Motor neuron (in vitro differentiated cells): ENCODE data around the gene GLYATL3. TPM values are rescaled to one million over a fixed set of nuclear protein-coding genes. Genes with fewer than 3 reads are reported as not detected.

Experiments used
- ATAC-seq, 8 experiments: fragments of 200-7000 bp; cut with Tn5 transposase; replicated peaks in 6 of 8; 2 replicates each; pipeline ENCODE4 v1.8.0; 2021; ENCODE audit warnings: mild to moderate bottlenecking in 8 of 8, moderate library complexity in 8 of 8
- H3K27ac ChIP-seq, 2 donors: fragments of 250-450 bp; sonication (Bioruptor Pico); 2 replicates each; pipeline ENCODE4 v1.9.0; 2021; ENCODE audit warnings: antibody characterized with exemption in 2 of 2, mild to moderate bottlenecking in 2 of 2, moderate library complexity in 1 of 2
- H3K4me1 ChIP-seq, 2 donors: fragments of 250-450 bp; sonication (Bioruptor Pico); replicated peaks in 1 of 2; 2 replicates each; pipeline ENCODE4 v1.6.1; 2021; ENCODE audit warnings: antibody characterized with exemption in 2 of 2, mild to moderate bottlenecking in 2 of 2, moderate library complexity in 1 of 2
- H3K4me3 ChIP-seq, 5 donors: fragments of 250-450 bp; sonication (Bioruptor Pico); 2 replicates each; pipeline ENCODE4 v1.9.0; 2021; ENCODE audit warnings: antibody characterized with exemption in 5 of 5, mild to moderate bottlenecking in 5 of 5, moderate library complexity in 4 of 5
- WGBS, 10 experiments: fragments of 450-650 bp; shearing (Covaris generic); methylation state at CpG; one replicate each; pipeline ENCODE4 v1.0.0; 2022; 5-methylcytosine and 5-hydroxymethylcytosine counted together
- in situ Hi-C, 9 experiments: fragments of 400-800 bp; cut with MboI; loops; one replicate each; pipeline ENCODE4 v1.15.0; 2021; ENCODE audit warnings: low sequenced_read_pairs in 9 of 9, low pct_unique_long_range_greater_than_20kb in 2 of 9; ENCODE audit not compliant: unreplicated experiment in 9 of 9
- total RNA-seq, 8 experiments: library from RNA; unstranded; fragments of 300-600 nt; gene quantifications; 2 replicates each; pipeline versions ENCODE4 v1.2.3 to v1.2.4, GENCODE V29; 2022

Gene GLYATL3
- total RNA-seq, 8 experiments from 2014 or later: not detected

DNA sequence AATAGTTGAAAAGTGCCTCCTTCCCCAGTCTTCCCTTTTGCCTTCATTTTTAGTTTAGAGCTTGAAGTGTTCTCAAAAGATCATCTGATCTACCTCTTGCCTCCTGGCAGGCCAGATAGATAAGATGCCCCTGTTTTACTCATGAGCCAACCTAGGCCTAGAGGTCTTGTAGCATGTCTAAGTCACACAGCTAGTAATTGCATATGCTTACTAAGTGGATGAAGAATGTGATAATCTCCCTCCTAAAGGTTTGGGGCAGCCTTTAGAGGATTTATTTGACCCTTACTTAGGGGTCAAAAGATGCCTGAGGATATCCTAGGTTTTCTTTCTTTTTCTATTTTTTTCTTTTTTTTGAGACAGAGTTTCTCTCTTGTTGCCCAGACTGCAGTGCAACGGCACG is 52.9 kb downstream of the GLYATL3 start:
- Histone ChIP-seq H3K27ac (no peak overlapping the region), H3K4me3 (no peak overlapping the region), H3K4me1 (peaks cover 3 to 10% of the 10 kb centered on the region in 2 donors)
- no peak for ATAC-seq
- in situ Hi-C loops: no loop called here
- WGBS, 10 experiments: 90 to 100% (median 100%) methylated on average over 1 to 2 of the region's 2 CpGs; no CpG with 5 or more reads in 6 of the 10 experiments

DNA sequence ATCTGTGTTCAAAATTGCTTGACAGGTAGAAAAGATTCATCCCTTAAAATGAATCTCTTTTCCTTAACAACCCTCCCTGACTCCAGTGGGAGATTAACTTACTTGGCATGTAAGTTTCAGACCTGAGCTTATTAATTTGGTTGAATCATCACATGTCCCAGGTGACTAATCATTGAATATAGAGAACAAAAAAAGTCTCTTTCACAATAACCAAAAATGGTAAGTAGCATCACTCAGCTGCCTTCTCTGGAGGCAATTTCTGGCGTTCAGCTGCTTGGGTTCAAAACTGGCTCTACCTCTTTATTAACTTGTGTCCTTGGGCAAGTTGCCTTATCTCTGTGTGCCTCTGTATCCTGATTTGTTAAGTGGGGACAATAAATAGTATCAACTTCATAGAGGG is 53.7 kb downstream of the GLYATL3 start:
- ATAC-seq: no peak
- 25 to 100% (median 80%) methylated on average over 1 of the region's 1 CpG; no CpG with 5 or more reads in 2 of the 10 experiments for WGBS, 10 experiments
- H3K27ac ChIP-seq: no peak overlapping the region
- in situ Hi-C loops: no loop called here
- no peak overlapping the region for H3K4me3 ChIP-seq
- peaks cover 3 to 10% of the 10 kb centered on the region in 2 donors for H3K4me1 ChIP-seq

DNA sequence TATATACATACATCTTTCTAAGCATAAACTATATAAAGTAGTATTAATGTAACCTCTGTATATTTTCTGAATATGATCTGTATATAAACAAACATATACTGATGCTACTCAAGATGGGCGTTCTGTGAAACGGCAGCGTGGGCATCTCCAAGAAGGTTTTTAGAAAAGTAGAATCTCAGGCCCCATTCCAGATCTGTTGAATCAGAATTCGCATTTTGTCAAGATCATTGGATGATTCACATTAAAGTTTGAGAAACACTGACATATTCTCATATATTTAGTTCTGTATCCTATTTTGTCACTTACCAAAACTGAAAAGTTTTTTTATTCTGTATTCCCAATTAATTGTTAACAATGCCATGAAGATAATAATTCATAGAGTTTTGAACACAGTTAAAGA is 56.2 kb downstream of the GLYATL3 start:
- in situ Hi-C loops: no loop called here
- Histone ChIP-seq H3K4me1 (peaks cover 3 to 10% of the 10 kb centered on the region in 2 donors), H3K27ac (no peak overlapping the region), H3K4me3 (no peak overlapping the region)
- WGBS, 10 experiments: 0 to 89% (median 69%) methylated on average over 1 to 4 of the region's 4 CpGs
- peak in 2 of 8 experiments; percentile 8 to 10 for ATAC-seq

GRCh38 chr6:49556429-49556837 is 56.7 kb downstream of the GLYATL3 start:
- H3K4me3 ChIP-seq: no peak overlapping the region
- H3K4me1 ChIP-seq: peaks cover 3 to 10% of the 10 kb centered on the region in 2 donors
- in situ Hi-C loops: no loop called here
- ATAC-seq: peak; percentile 73 to 100 (median 92)
- no peak overlapping the region for H3K27ac ChIP-seq

DNA sequence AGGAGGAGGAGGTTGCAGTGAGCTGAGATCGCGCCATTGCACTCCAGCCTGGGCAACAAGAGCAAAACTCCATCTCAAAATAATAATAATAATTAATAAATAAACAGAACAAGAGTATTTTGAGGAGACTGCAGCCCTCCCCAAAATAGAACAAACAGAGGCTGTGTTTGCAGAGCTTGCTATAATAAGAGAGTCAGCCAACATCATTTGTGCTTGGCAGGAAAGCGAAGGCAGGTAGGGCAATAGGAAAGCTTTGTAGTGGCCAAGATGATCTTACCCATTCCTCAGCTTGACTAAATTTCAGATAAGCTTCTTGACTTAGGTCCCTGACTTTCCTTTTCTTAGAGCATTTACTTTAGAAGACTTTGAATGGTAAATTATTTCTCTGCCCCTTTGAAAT is 57.5 kb downstream of the GLYATL3 start:
- ATAC-seq: no peak
- Histone ChIP-seq H3K4me3 (no peak overlapping the region), H3K27ac (no peak overlapping the region), H3K4me1 (peaks cover 0 to 4% of the 10 kb centered on the region in 2 donors)
- WGBS, 10 experiments: 69 to 100% (median 100%) methylated on average over 1 to 2 of the region's 3 CpGs; no CpG with 5 or more reads in 3 of the 10 experiments
- in situ Hi-C loops: no loop called here

- no peak overlapping the region for H3K4me3 ChIP-seq
- no peak overlapping the region for H3K27ac ChIP-seq
- no peak for ATAC-seq
- peaks cover 0 to 4% of the 10 kb centered on the region in 2 donors for H3K4me1 ChIP-seq
- in situ Hi-C loops: no loop called here
Measured at GRCh38 chr6:49558238-49558637, 58.5 kb downstream of the GLYATL3 start.

DNA sequence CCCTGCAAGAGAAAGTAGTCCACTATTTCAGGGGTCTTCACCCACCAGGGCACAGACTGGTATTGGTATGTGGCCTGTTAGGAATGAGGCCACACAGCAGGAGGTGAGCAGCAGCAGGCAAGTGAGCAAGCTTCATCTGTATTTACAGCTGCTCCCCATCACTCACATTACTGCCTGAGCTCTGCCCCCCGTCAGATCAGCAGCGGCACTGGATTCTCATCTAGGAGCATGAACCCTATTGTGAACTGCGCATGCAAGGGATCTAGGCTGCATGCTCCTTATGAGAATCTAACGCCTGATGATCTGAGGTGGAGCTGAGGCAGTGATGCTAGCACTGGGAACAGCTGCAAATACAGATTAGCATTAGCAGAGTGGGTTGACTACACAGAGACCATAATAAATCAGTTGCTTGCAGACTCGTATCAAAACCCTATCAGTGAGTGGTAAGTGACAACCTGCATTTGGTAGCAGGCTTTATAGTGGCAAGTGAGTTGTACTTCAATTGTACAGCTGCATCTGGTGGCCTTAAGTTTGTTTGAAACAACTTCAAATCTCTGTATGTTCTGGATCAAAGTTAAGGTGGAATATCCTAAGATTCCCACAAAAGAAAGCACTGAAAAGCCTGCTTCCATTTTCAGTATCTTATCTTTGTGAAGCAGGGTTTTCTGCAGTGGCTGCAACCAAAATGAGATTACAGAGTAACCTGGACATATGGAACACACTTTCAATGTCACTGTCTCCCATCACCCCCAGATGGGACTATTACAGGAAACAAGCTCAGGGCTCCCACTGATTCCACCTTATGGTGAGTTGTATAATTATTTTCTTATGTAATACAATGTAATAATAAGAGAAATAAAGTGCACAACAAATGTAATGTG is 63.5 kb downstream of the GLYATL3 start:
- WGBS, 10 experiments: 8 to 100% (median 71%) methylated on average over 1 to 4 of the region's 5 CpGs; no CpG with 5 or more reads in 2 of the 10 experiments
- peak in 3 of 8 experiments; percentile 16 to 26 (median 21) for ATAC-seq
- in situ Hi-C loops: no loop called here
- no peaks in the 10 kb centered on the region for H3K4me1 ChIP-seq
- no peak overlapping the region for H3K4me3 ChIP-seq
- H3K27ac ChIP-seq: no peak overlapping the region

DNA sequence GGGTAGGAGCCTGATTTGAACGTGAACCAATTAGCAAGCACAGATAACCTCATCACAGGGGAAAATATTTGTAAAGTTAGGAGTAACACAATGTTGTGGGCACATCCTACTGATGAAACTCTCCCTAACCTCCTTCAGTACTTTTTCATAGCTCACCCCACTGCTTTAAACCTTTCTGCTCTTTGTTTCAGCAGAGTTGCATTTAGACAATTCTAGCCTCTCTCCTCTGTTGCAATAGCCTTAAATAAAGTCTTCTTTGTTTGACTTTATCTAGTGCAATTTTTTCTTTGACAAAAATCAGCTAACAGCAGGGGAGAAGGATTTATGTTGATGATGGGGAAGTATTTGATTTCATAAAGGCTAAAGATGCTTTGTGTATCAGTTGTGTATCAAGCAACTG is 64.8 kb downstream of the GLYATL3 start:
- Histone ChIP-seq H3K4me3 (no peak overlapping the region), H3K27ac (no peak overlapping the region), H3K4me1 (no peaks in the 10 kb centered on the region)
- ATAC-seq: no peak
- in situ Hi-C loops: no loop called here
- WGBS, 10 experiments: 0 to 100% (median 72%) methylated on average over 1 of the region's 1 CpG; no CpG with 5 or more reads in 4 of the 10 experiments

DNA sequence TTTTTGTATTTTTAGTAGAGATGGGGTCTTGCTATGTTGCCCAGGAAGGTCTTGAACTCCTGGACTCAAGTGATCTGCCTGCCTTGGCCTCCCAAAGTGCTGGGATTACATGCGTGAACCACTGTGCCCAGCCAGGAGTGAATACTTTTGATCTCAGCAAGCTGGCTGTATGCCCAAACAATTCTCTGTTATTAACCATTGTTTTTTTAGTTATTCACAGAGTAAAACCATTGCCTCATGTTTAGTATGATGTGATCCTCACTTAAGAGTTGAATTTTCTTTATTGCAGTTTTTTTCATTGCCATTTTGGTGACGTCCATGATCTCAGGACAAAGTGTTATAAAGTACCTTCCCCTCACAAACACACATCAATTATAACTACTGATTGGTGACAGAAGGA is 65.5 kb downstream of the GLYATL3 start:
- H3K4me1 ChIP-seq: no peaks in the 10 kb centered on the region
- no peak overlapping the region for H3K27ac ChIP-seq
- ATAC-seq: no peak
- in situ Hi-C loops: no loop called here
- no peak overlapping the region for H3K4me3 ChIP-seq
- 0 to 67% (median 55%) methylated on average over 1 to 2 of the region's 2 CpGs; no CpG with 5 or more reads in 4 of the 10 experiments for WGBS, 10 experiments

DNA sequence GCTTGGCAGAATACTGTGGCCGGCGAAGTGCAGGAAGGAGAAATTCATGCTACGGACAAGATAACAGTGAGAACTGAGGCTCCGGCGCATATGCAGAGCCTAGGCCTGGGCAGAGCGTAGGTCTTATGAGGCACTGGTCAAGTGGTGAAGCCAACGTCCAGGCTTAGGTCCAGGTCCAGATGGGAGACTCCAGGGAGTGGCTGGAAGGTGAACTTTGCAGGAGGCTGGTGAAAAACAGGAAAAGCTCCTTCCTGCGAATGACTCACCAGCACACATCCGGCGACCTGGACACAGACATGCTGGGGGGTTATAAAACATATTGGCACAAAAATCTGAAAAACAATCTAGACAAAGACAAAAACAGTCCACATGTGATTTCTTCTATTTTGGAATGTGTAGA is 66.1 kb downstream of the GLYATL3 start:
- no peak for ATAC-seq
- no peaks in the 10 kb centered on the region for H3K4me1 ChIP-seq
- in situ Hi-C loops: no loop called here
- no peak overlapping the region for H3K4me3 ChIP-seq
- WGBS, 10 experiments: 52 to 100% (median 91%) methylated on average over 2 to 9 of the region's 10 CpGs; no CpG with 5 or more reads in 3 of the 10 experiments
- H3K27ac ChIP-seq: no peak overlapping the region

DNA sequence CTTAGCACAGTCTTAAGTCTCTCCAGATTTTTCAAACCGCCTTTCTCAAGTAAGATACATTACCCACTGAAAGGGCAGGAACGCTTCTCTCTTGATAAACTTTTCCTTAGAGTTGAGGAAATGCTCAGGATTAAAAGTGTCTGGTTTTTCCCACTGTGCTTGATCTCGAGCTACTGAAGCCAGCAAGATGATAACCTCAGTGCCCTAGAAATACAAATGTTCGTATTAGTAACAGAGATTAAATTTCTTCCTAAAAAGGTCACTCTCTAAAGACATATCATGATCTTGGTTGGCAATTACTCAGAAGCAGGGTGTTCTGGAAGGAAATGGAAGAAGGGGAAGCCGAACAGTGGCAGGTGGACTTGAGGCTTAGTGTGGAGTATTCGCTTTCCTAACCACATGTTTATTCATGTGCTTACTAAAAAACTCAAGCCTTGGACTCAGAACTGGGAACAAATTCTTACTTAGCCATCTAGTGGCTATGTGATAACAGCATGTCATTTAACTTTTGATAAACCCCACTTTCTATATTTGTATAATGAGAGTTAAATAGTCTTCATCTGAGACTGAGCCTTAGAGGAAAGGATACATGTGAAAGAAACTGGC is 70.9 kb downstream of the GLYATL3 start:
- H3K27ac ChIP-seq: no peak overlapping the region
- no peak overlapping the region for H3K4me3 ChIP-seq
- 20 to 94% (median 75%) methylated on average over 1 to 6 of the region's 6 CpGs for WGBS, 10 experiments
- ATAC-seq: peak in 3 of 8 experiments; percentile 27 to 74 (median 58)
- H3K4me1 ChIP-seq: no peaks in the 10 kb centered on the region
- in situ Hi-C loops: no loop called here

DNA sequence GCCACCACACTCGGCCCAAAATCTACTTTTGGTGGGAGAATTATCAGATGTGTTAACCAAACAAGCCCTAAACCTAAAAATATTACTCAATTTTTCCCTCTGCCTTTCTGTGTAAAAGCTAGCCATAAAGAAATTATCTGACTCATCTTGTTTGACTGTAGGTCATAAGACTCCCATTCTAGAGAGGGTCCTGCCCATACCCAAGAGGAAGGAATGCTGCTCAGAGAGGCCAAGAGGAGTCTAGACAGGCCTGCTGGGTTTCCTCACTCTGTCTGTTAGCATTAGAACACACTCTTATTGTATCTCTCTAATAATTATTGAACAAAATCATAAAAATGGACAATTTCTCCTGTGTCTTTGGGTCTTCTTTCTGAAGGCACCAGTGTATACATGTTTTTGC is 76.9 kb downstream of the GLYATL3 start:
- H3K4me3 ChIP-seq: no peak overlapping the region
- no peak for ATAC-seq
- H3K4me1 ChIP-seq: no peaks in the 10 kb centered on the region
- WGBS, 10 experiments: 100% methylated on average over 1 of the region's 1 CpG; no CpG with 5 or more reads in 7 of the 10 experiments
- in situ Hi-C loops: no loop called here
- H3K27ac ChIP-seq: no peak overlapping the region
